ENCODE results near the gene TSKU. TPM values are rescaled to one million over a fixed set of nuclear protein-coding genes. Genes with fewer than 3 reads are reported as not detected.

The TSKU gene
- total RNA-seq, 4 donors from 2014 or later: 10.2 to 23.9 (median 15.8) TPM

DNA sequence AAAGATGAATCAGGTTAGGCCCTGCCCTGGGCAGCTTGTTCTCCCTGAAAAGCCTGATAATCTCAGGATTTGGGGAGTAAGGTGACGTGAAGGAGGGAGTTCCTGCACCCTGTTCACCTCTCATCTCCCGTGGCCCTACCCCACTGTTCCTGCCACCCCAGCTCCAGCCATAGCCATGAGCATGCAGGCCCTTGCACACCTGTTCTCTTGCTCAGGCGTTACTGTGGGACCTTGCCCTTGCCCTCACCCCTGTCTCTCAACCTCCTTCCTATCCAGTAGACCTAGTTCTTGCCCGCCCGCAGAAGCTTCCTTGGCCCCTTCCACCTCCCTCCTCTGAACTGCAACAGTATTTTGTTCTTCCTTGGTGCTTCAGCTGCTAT lies 15.0 kb downstream of the TSKU start:
- no peaks in the 10 kb centered on the region for H3K27me3 ChIP-seq
- in situ Hi-C loops (cut with MboI; ENCODE audit: low sequenced_read_pairs in 4 of 4) (loop anchor here in 3 of 4 donors (5.0 to 10.0 kb wide), 3 partner anchors 53 to 63 kb away; no protein-coding TSS in a partner anchor), intact Hi-C loops (cut with DNase I; ENCODE audit: low total_unique reads) (no loop called here)
- H3K4me1 ChIP-seq: peaks cover 12 to 17% of the 10 kb centered on the region in 2 donors
- no peak overlapping the region for H3K4me3 ChIP-seq
- no peaks in the 10 kb centered on the region for H3K36me3 ChIP-seq
- no peak for ATAC-seq
- TF ChIP-seq POLR2A (IDR thresholded peaks at IDR 0.05): no peak
- TF ChIP-seq, protein P1, sequence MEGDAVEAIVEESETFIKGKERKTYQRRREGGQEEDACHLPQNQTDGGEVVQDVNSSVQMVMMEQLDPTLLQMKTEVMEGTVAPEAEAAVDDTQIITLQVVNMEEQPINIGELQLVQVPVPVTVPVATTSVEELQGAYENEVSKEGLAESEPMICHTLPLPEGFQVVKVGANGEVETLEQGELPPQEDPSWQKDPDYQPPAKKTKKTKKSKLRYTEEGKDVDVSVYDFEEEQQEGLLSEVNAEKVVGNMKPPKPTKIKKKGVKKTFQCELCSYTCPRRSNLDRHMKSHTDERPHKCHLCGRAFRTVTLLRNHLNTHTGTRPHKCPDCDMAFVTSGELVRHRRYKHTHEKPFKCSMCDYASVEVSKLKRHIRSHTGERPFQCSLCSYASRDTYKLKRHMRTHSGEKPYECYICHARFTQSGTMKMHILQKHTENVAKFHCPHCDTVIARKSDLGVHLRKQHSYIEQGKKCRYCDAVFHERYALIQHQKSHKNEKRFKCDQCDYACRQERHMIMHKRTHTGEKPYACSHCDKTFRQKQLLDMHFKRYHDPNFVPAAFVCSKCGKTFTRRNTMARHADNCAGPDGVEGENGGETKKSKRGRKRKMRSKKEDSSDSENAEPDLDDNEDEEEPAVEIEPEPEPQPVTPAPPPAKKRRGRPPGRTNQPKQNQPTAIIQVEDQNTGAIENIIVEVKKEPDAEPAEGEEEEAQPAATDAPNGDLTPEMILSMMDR (IDR thresholded peaks at IDR 0.05 in 4 of 5, conservative IDR thresholded peaks at IDR 0.05 in 1 of 5): no peak
- H3K9me3 ChIP-seq: no peaks in the 10 kb centered on the region
- no peak for DNase-seq
- H3K27ac ChIP-seq: no peak overlapping the region

DNA sequence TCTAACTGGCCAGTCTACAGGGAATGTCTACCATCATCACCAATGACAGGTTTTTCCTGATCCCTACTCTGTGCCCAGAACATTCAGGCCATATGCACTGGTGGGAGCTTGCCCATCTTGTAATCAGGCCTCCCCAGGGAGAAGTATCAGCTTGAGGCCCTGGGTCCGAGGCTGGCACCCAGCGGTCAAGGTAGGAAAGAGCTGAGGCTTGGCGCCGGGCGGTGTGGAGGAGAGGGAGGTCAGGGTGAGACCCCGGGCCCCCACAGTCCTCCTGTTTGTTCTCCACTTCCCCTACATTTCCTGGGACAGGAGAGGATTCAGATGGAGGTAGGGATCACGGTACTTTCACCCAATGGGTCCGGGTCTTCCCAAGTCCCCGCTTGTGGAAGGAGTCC lies 15.5 kb downstream of the TSKU start:
- intact Hi-C loops (cut with DNase I; ENCODE audit: low total_unique reads): loop anchor here (1.0 kb wide), 1 partner anchor 64 kb away; no protein-coding TSS in a partner anchor
- no peak for TF ChIP-seq POLR2A (IDR thresholded peaks at IDR 0.05)
- TF ChIP-seq, protein P1 (IDR thresholded peaks at IDR 0.05 in 4 of 5, conservative IDR thresholded peaks at IDR 0.05 in 1 of 5): no peak
- Histone ChIP-seq H3K4me1 (peaks cover 12% of the 10 kb centered on the region in 2 donors), H3K27ac (peak overlapping the region in 1 of 4 donors; percentile 20), H3K4me3 (peak overlapping the region; percentile 29 to 46 (median 38)), H3K9me3 (no peaks in the 10 kb centered on the region), H3K36me3 (no peaks in the 10 kb centered on the region), H3K27me3 (no peaks in the 10 kb centered on the region)
- DNase-seq (no peak), ATAC-seq (peak; percentile 4 to 17)
- in situ Hi-C loops (cut with MboI; ENCODE audit: low sequenced_read_pairs in 4 of 4): loop anchor here in 3 of 4 donors (5.0 to 10.0 kb wide), 3 partner anchors 54 to 64 kb away; no protein-coding TSS in a partner anchor

DNA sequence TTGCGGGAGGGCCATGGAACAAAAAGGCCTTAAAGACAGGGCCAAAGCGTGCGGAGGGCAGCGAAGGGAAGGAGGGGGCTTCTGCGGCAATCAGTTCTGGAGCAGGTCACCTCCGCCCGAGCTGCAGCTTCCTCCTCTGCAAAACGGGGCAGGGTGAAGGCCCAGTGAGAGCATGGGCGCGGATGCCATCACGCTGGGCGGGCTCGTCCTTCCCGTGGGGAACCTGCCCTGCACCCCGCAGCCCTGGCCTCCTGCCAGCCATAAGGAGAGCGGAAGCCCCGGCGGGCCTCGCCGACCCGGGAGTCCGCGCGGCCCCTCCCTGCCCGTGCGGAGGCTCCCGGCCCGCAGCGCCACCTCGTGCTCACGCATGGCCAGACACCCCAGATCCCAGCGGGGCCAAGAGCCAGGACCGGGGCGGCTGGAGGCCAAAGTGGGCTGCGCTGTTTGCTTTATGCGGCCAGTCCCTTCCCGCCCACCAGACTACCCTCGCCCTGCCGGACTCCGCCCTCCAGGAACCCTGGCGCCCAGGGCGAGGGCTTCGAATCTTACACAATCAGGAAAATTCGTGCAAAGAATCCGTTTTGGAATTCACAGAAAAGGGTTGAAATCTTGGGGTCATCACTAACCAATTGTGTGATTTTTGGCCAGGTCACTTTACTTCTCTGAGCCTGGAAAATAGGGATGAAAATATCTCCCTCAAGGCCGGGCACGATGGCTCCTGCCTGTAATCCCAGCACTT lies 16.1 kb downstream of the TSKU start:
- peak overlapping the region; percentile 29 to 46 (median 38) for H3K4me3 ChIP-seq
- peaks cover 11 to 12% of the 10 kb centered on the region in 2 donors for H3K4me1 ChIP-seq
- ATAC-seq (peak; percentile 72 to 79), DNase-seq (peak; percentile 61 to 73)
- H3K9me3 ChIP-seq: no peaks in the 10 kb centered on the region
- no peaks in the 10 kb centered on the region for H3K27me3 ChIP-seq
- intact Hi-C loops (cut with DNase I; ENCODE audit: low total_unique reads) (loop anchor here (1.0 kb wide), 1 partner anchor 65 kb away; no protein-coding TSS in a partner anchor), in situ Hi-C loops (cut with MboI; ENCODE audit: low sequenced_read_pairs in 4 of 4) (loop anchor here in 3 of 4 donors (5.0 to 10.0 kb wide), 3 partner anchors 54 to 64 kb away; no protein-coding TSS in a partner anchor)
- peak overlapping the region in 1 of 4 donors; percentile 20 for H3K27ac ChIP-seq
- TF ChIP-seq, protein P1 (IDR thresholded peaks at IDR 0.05 in 4 of 5, conservative IDR thresholded peaks at IDR 0.05 in 1 of 5): peak; percentile 76 to 95 (median 88)
- no peak for TF ChIP-seq POLR2A (IDR thresholded peaks at IDR 0.05)
- H3K36me3 ChIP-seq: no peaks in the 10 kb centered on the region

DNA sequence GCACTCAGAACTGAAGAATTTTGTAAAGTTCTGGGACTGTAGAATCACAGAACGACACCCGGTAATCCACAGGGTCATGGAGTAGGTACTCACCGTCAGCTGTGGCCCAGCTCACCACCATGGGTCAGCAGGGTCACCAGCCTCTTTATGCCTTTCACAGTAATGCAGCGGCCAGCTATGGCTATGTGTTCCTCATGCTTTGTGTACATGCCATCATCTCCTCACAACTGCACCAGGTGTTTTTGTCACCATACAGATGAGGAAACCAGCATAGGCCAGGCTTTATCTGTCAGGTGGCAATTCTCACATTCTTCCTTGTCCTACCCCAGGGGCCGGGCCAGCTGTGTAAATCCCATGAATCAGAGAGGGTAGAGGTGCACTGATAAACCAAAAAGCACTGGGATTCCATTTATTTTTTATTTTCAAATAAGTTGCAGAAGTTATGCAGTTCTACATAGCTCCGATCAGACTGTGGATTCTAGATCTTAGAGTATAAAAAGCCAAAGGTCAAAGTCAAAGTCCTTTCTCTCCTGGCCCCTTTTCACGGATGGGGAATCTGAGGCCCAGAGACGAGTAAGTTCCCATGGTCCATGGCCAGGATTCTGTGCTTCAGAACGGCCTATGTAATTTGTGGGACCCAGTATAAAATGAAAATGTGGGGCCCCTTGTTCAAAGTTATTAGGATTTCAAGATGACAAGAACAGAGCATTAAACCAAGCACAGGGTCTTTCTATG lies 17.5 kb downstream of the TSKU start:
- no peak for DNase-seq
- in situ Hi-C loops (cut with MboI; ENCODE audit: low sequenced_read_pairs in 4 of 4): no loop called here
- intact Hi-C loops (cut with DNase I; ENCODE audit: low total_unique reads): no loop called here
- peaks cover 11 to 12% of the 10 kb centered on the region in 2 donors for H3K4me1 ChIP-seq
- H3K4me3 ChIP-seq: no peak overlapping the region
- H3K9me3 ChIP-seq: no peaks in the 10 kb centered on the region
- ATAC-seq: no peak
- H3K27me3 ChIP-seq: no peaks in the 10 kb centered on the region
- no peaks in the 10 kb centered on the region for H3K36me3 ChIP-seq
- TF ChIP-seq, protein P1 (IDR thresholded peaks at IDR 0.05 in 4 of 5, conservative IDR thresholded peaks at IDR 0.05 in 1 of 5): no peak
- TF ChIP-seq POLR2A (IDR thresholded peaks at IDR 0.05): no peak
- no peak overlapping the region for H3K27ac ChIP-seq
